ENCODE measurements around the gene NTNG2. TPM values are rescaled to one million over a fixed set of nuclear protein-coding genes. Genes with fewer than 3 reads are reported as not detected.

The NTNG2 gene
- total and polyA plus RNA-seq, 2 donors (not counting 3 experiments of a cell fraction or from before 2014, with no cell fraction given) = 0.08 to 0.88 TPM

- Histone ChIP-seq H3K27me3 (ENCODE audit: control insufficient read depth in 2 of 2, insufficient read depth in 2 of 2, low read length in 2 of 2) (peaks cover 0 to 2% of the 10 kb centered on the region in 2 experiments), H3K4me2 (ENCODE audit: insufficient read depth, low read length) (no peak overlapping the region), H3K9ac (replicated peaks; ENCODE audit: extremely low read depth, insufficient read depth, low read length) (no peak overlapping the region), H3K9me3 (replicated peaks; ENCODE audit: control insufficient read depth, insufficient read depth, low read length) (no peaks in the 10 kb centered on the region), H3K4me1 (ENCODE audit: control insufficient read depth, extremely low read depth, insufficient read depth, low read length) (no peaks in the 10 kb centered on the region), H3K79me2 (ENCODE audit: control insufficient read depth, insufficient read depth, low read length) (no peaks in the 10 kb centered on the region), H4K20me1 (replicated peaks; ENCODE audit: control insufficient read depth, extremely low read depth, insufficient read depth, low read length) (no peaks in the 10 kb centered on the region), H2AFZ (ENCODE audit: low read depth, low read length) (no peak overlapping the region), H3K27ac (ENCODE audit: insufficient read depth, low read depth, low read length) (no peak overlapping the region), H3K9me1 (replicated peaks; ENCODE audit: control insufficient read depth, extremely low read depth, insufficient read depth, low read length) (no peaks in the 10 kb centered on the region), H3K4me3 (replicated peaks in 1 of 3; ENCODE audit: insufficient read depth in 1 of 3, low read depth in 1 of 3, low read length in 3 of 3) (no peak overlapping the region), H3K36me3 (ENCODE audit: control insufficient read depth in 2 of 2, extremely low read depth in 1 of 2, insufficient read depth in 2 of 2, low read length in 2 of 2) (no peaks in the 10 kb centered on the region)
- intact Hi-C loops (cut with micrococcal nuclease) (no loop called here), dilution Hi-C loops (cut with MboI; ENCODE audit: extremely low pct_ligation_motif_present, low sequenced_read_pairs) (no loop called here)
- TF ChIP-seq POLR2AphosphoS5 (IDR thresholded peaks at IDR 0.05; ENCODE audit: insufficient read depth, low read depth, low read length) = no peak
- no TSS peak for BruUV-seq (replicated peaks)
- FAIRE-seq (no peak), DNase-seq (ENCODE audit: low read depth, low spot score) (no peak)
- ChIA-PET CTCF (interaction anchor here (1.3 kb wide), 1 partner anchor 31 kb away, joined by 5 read pairs; no protein-coding TSS in a partner anchor), POLR2A (no interaction called here)
Measured at GRCh38 chr9:132200706-132201105, 38.8 kb downstream of the NTNG2 start.

- Histone ChIP-seq H3K36me3 (ENCODE audit: control insufficient read depth in 2 of 2, extremely low read depth in 1 of 2, insufficient read depth in 2 of 2, low read length in 2 of 2) (no peaks in the 10 kb centered on the region), H3K9me1 (replicated peaks; ENCODE audit: control insufficient read depth, extremely low read depth, insufficient read depth, low read length) (no peaks in the 10 kb centered on the region), H3K9ac (replicated peaks; ENCODE audit: extremely low read depth, insufficient read depth, low read length) (no peak overlapping the region), H3K4me1 (ENCODE audit: control insufficient read depth, extremely low read depth, insufficient read depth, low read length) (no peaks in the 10 kb centered on the region), H3K4me3 (replicated peaks in 1 of 3; ENCODE audit: insufficient read depth in 1 of 3, low read depth in 1 of 3, low read length in 3 of 3) (no peak overlapping the region), H4K20me1 (replicated peaks; ENCODE audit: control insufficient read depth, extremely low read depth, insufficient read depth, low read length) (no peaks in the 10 kb centered on the region), H3K9me3 (replicated peaks; ENCODE audit: control insufficient read depth, insufficient read depth, low read length) (no peaks in the 10 kb centered on the region), H3K27me3 (ENCODE audit: control insufficient read depth in 2 of 2, insufficient read depth in 2 of 2, low read length in 2 of 2) (peaks cover 0 to 2% of the 10 kb centered on the region in 2 experiments), H3K4me2 (ENCODE audit: insufficient read depth, low read length) (no peak overlapping the region), H2AFZ (ENCODE audit: low read depth, low read length) (no peak overlapping the region), H3K79me2 (ENCODE audit: control insufficient read depth, insufficient read depth, low read length) (no peaks in the 10 kb centered on the region), H3K27ac (ENCODE audit: insufficient read depth, low read depth, low read length) (no peak overlapping the region)
- no peak for TF ChIP-seq POLR2A (IDR thresholded peaks at IDR 0.05; ENCODE audit: low read depth, low read length)
- no peak for TF ChIP-seq JUN (IDR thresholded peaks at IDR 0.05; ENCODE audit: borderline replicate concordance, insufficient read depth, insufficient read length, low read depth)
- TF ChIP-seq FOS (IDR thresholded peaks at IDR 0.05; ENCODE audit: borderline replicate concordance, insufficient read depth, low read length) = no peak
- no peak for TF ChIP-seq CTCF (IDR thresholded peaks at IDR 0.05; ENCODE audit: extremely low read depth in 1 of 2, insufficient read depth in 1 of 2, low read depth in 1 of 2, low read length in 2 of 2)
- TF ChIP-seq GATA2 (IDR thresholded peaks at IDR 0.05; ENCODE audit: insufficient read depth, insufficient read length, low read depth, low read length) = no peak
- TF ChIP-seq POLR2AphosphoS5 (IDR thresholded peaks at IDR 0.05; ENCODE audit: insufficient read depth, low read depth, low read length) = no peak
- no peak for TF ChIP-seq MAX (IDR thresholded peaks at IDR 0.05; ENCODE audit: insufficient read depth, insufficient read length)
- TF ChIP-seq MYC (IDR thresholded peaks at IDR 0.05; ENCODE audit: low read depth, low read length) = no peak
- TF ChIP-seq EZH2 (IDR thresholded peaks at IDR 0.05; ENCODE audit: borderline replicate concordance, low read depth, low read length, severe bottlenecking) = no peak
- POLR2A ChIA-PET = no interaction called here
- BruUV-seq (replicated peaks) = no TSS peak
- dilution Hi-C loops (cut with MboI; ENCODE audit: extremely low pct_ligation_motif_present, low sequenced_read_pairs) (no loop called here), intact Hi-C loops (cut with micrococcal nuclease) (no loop called here)
- DNase-seq (ENCODE audit: low read depth, low spot score) (no peak), FAIRE-seq (no peak)
- CTCF ChIA-PET = interaction anchor here (1.3 kb wide), 1 partner anchor 31 kb away, joined by 5 read pairs; no protein-coding TSS in a partner anchor
Measured at GRCh38 chr9:132201139-132201538, 39.3 kb downstream of the NTNG2 start.
